GM23338 (cell line): ENCODE measurements around the gene VANGL1. TPM values are rescaled to one million over a fixed set of nuclear protein-coding genes. Genes with fewer than 3 reads are reported as not detected.

Experiments used
- ATAC-seq: fragments of 200-7000 bp; cut with Tn5 transposase; 3 replicates; pipeline ENCODE4 v1.9.1; 2020
- DNase-seq: peaks from one replicate; pipeline ENCODE4 v3.0.0-alpha.2; 2015; ENCODE audit warnings: low spot score
- H2AFZ ChIP-seq: fragments of 200-600 bp; sonication (generic); 2 replicates; pipeline ENCODE4 v1.8.0; 2016; ENCODE audit warnings: antibody characterized with exemption, mild to moderate bottlenecking, moderate library complexity
- H3F3A ChIP-seq: fragments of 200-600 bp; sonication (generic); replicated peaks from 2 replicates; pipeline ENCODE4 v1.8.0; 2017; ENCODE audit warnings: antibody characterized with exemption, mixed run types, low read depth
- H3K27ac ChIP-seq: fragments of 200-600 bp; sonication (generic); 2 replicates; pipeline ENCODE4 v1.6.1; 2016; ENCODE audit warnings: low read depth
- H3K27me3 ChIP-seq: fragments of 200-600 bp; sonication (generic); 2 replicates; pipeline ENCODE4 v1.8.0; 2016; ENCODE audit warnings: mild to moderate bottlenecking, mixed run types, moderate library complexity; ENCODE audit not compliant: insufficient read depth
- H3K36me3 ChIP-seq: fragments of 200-600 bp; sonication (generic); 2 replicates; pipeline ENCODE4 v1.8.0; 2016; ENCODE audit warnings: mild to moderate bottlenecking; ENCODE audit not compliant: insufficient read depth
- H3K4me1 ChIP-seq: fragments of 200-600 bp; sonication (generic); 2 replicates; pipeline ENCODE4 v1.8.0; 2016; ENCODE audit warnings: mild to moderate bottlenecking, moderate library complexity; ENCODE audit not compliant: insufficient read depth
- H3K4me2 ChIP-seq: fragments of 200-600 bp; sonication (generic); 2 replicates; pipeline ENCODE4 v1.7.1; 2017; ENCODE audit warnings: mixed run types
- H3K4me3 ChIP-seq: fragments of 200-600 bp; sonication (generic); 2 replicates; pipeline ENCODE4 v1.6.1; 2016; ENCODE audit warnings: mixed run types
- H3K79me2 ChIP-seq: fragments of 200-600 bp; sonication (generic); replicated peaks from 2 replicates; pipeline ENCODE4 v1.8.0; 2017; ENCODE audit warnings: mild to moderate bottlenecking; ENCODE audit not compliant: insufficient read depth
- H3K9me2 ChIP-seq: fragments of 200-600 bp; sonication (generic); 2 replicates; pipeline ENCODE4 v1.8.0; 2017; ENCODE audit not compliant: insufficient read depth
- H4K20me1 ChIP-seq: fragments of 200-600 bp; sonication (generic); replicated peaks from 2 replicates; pipeline ENCODE4 v1.8.0; 2017; ENCODE audit warnings: mild to moderate bottlenecking; ENCODE audit not compliant: insufficient read depth
- H3K27ac Mint-ChIP-seq: 2 replicates; pipeline ENCODE4 v1.8.0; 2020; ENCODE audit warnings: inconsistent platforms, mild to moderate bottlenecking, moderate library complexity, mixed read lengths
- H3K27me3 Mint-ChIP-seq: 3 replicates; pipeline ENCODE4 v1.8.0; 2022; ENCODE audit warnings: low read depth, mild to moderate bottlenecking, moderate library complexity, mixed read lengths, inconsistent platforms; ENCODE audit not compliant: insufficient read depth, poor library complexity
- H3K36me3 Mint-ChIP-seq: 3 replicates; pipeline ENCODE4 v1.8.0; 2021; ENCODE audit warnings: low read depth, mild to moderate bottlenecking, inconsistent platforms, moderate library complexity, mixed read lengths
- H3K4me1 Mint-ChIP-seq: 3 replicates; pipeline ENCODE4 v1.8.0; 2020; ENCODE audit warnings: mild to moderate bottlenecking, inconsistent platforms, mixed read lengths
- H3K4me3 Mint-ChIP-seq: 3 replicates; pipeline ENCODE4 v1.8.0; 2021; ENCODE audit warnings: moderate library complexity, mild to moderate bottlenecking, inconsistent platforms, mixed read lengths
- H3K9me3 Mint-ChIP-seq: 3 replicates; pipeline ENCODE4 v1.8.0; 2020; ENCODE audit warnings: moderate library complexity, mild to moderate bottlenecking, inconsistent platforms, mixed read lengths
- EZH2phosphoT487 ChIP-seq: fragments of 200-600 bp; sonication (generic); IDR thresholded peaks from one replicate; pipeline ENCODE4 v1.8.1; 2018; ENCODE audit warnings: antibody characterized with exemption; ENCODE audit not compliant: unreplicated experiment
- NANOG ChIP-seq: IDR thresholded peaks from 2 replicates; pipeline ENCODE4 v1.6.1; 2016; ENCODE audit warnings: antibody characterized with exemption, borderline replicate concordance
- STAT1 ChIP-seq: IDR thresholded peaks from one replicate; pipeline ENCODE4 v1.6.1; 2016; ENCODE audit warnings: antibody characterized with exemption; ENCODE audit not compliant: unreplicated experiment
- ZNF114 ChIP-seq: fragments of 250-450 bp; sonication (Bioruptor Pico); IDR thresholded peaks from 2 replicates; pipeline ENCODE4 v1.5.0; 2020; ENCODE audit warnings: mild to moderate bottlenecking, moderate library complexity
- ZNF331 ChIP-seq: fragments of 250-450 bp; sonication (Bioruptor Pico); IDR thresholded peaks from 2 replicates; pipeline ENCODE4 v1.5.0; 2020; ENCODE audit warnings: low read depth, mild to moderate bottlenecking, moderate library complexity
- polyA plus RNA-seq: library from polyadenylated mRNA; unstranded; fragments of >200 nt; fragmentation: Nextera tagmentation; extraction: Ambion mirVana; gene quantifications from 2 replicates; pipeline ENCODE4 v1.2.1, GENCODE V29; 2016
- total RNA-seq: library from RNA; depleted of rRNA; stranded (reverse); fragments of >200 nt; shearing (Covaris generic); gene quantifications from 2 replicates; pipeline ENCODE4 v1.2.3, GENCODE V29; 2014
- TF ChIP-seq, protein P1 (sequence below): fragments of 250-450 bp; sonication (Bioruptor Pico); IDR thresholded peaks from 2 replicates; pipeline ENCODE4 v1.5.0; 2020; ENCODE audit warnings: mild to moderate bottlenecking, moderate library complexity

VANGL1 gene
- total and polyA plus RNA-seq, 2 experiments from 2014 or later = 4.4 to 14.4 TPM

DNA sequence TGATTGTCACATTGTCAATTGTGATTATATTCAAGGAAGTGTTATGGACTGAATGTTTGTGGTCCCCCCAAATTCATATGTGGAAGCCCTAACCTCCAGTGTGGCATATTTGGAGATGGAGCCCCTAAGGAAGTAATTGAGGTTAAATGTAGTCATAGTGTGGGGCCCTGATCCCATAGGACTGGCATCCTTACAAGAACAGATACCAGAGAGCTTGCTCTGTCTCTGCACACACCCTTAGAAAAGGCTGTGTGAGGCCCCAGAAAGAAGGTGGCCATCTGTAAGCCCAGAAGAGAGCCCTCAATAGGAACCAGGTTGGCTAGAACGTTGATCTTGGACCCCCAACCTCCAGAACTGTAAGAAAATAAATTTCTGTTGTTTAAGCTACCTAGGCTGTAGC lies 28.1 kb downstream of the VANGL1 start (continued):
- TF ChIP-seq, protein P1, sequence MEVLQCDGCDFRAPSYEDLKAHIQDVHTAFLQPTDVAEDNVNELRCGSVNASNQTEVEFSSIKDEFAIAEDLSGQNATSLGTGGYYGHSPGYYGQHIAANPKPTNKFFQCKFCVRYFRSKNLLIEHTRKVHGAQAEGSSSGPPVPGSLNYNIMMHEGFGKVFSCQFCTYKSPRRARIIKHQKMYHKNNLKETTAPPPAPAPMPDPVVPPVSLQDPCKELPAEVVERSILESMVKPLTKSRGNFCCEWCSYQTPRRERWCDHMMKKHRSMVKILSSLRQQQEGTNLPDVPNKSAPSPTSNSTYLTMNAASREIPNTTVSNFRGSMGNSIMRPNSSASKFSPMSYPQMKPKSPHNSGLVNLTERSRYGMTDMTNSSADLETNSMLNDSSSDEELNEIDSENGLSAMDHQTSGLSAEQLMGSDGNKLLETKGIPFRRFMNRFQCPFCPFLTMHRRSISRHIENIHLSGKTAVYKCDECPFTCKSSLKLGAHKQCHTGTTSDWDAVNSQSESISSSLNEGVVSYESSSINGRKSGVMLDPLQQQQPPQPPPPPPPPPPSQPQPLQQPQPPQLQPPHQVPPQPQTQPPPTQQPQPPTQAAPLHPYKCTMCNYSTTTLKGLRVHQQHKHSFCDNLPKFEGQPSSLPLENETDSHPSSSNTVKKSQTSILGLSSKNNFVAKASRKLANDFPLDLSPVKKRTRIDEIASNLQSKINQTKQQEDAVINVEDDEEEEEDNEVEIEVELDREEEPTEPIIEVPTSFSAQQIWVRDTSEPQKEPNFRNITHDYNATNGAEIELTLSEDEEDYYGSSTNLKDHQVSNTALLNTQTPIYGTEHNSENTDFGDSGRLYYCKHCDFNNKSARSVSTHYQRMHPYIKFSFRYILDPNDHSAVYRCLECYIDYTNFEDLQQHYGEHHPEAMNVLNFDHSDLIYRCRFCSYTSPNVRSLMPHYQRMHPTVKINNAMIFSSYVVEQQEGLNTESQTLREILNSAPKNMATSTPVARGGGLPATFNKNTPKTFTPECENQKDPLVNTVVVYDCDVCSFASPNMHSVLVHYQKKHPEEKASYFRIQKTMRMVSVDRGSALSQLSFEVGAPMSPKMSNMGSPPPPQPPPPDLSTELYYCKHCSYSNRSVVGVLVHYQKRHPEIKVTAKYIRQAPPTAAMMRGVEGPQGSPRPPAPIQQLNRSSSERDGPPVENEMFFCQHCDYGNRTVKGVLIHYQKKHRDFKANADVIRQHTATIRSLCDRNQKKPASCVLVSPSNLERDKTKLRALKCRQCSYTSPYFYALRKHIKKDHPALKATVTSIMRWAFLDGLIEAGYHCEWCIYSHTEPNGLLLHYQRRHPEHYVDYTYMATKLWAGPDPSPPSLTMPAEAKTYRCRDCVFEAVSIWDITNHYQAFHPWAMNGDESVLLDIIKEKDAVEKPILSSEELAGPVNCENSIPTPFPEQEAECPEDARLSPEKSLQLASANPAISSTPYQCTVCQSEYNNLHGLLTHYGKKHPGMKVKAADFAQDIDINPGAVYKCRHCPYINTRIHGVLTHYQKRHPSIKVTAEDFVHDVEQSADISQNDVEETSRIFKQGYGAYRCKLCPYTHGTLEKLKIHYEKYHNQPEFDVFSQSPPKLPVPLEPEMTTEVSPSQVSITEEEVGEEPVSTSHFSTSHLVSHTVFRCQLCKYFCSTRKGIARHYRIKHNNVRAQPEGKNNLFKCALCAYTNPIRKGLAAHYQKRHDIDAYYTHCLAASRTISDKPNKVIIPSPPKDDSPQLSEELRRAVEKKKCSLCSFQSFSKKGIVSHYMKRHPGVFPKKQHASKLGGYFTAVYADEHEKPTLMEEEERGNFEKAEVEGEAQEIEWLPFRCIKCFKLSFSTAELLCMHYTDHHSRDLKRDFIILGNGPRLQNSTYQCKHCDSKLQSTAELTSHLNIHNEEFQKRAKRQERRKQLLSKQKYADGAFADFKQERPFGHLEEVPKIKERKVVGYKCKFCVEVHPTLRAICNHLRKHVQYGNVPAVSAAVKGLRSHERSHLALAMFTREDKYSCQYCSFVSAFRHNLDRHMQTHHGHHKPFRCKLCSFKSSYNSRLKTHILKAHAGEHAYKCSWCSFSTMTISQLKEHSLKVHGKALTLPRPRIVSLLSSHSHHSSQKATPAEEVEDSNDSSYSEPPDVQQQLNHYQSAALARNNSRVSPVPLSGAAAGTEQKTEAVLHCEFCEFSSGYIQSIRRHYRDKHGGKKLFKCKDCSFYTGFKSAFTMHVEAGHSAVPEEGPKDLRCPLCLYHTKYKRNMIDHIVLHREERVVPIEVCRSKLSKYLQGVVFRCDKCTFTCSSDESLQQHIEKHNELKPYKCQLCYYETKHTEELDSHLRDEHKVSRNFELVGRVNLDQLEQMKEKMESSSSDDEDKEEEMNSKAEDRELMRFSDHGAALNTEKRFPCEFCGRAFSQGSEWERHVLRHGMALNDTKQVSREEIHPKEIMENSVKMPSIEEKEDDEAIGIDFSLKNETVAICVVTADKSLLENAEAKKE = no peak
- no peak for TF ChIP-seq STAT1
- no peak for TF ChIP-seq ZNF114
- TF ChIP-seq NANOG = no peak

DNA sequence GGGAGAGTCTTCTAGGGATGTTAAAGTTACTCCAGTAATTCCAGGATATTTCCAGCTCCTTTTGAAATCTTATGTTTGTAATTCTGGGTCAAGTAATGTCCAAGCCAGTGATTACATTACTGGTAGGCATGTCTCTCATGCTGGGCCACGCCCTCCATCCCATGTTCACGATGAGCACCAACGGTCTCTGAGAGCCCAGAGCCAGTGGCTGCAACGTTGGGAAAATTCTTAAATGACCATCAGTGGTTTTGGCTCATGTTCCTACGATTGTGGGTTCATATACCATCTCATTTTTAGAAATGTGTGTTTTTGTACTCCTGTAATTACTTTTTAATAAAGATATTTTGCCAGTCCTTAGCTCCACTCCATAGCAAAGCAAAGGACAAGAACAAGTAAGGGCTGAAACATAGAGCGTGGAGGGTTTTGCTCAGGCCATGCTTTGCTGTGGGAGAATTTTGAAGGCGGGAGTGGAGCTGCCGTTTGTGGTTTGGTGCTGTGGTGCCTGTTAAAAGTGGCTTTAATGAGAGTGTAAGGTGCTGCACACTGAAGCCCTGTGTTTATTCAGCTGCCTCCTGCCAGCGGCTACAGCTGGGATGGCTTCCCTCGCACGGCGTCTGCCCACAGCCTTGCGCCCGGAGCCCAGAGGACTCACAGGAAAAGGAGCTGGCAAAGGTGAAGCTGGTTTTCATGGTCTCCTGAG lies 28.9 kb downstream of the VANGL1 start:
- H3K9me3 Mint-ChIP-seq = no peaks in the 10 kb centered on the region
- H3K4me2 ChIP-seq = no peak overlapping the region
- no peaks in the 10 kb centered on the region for H3K27me3 Mint-ChIP-seq
- H3F3A ChIP-seq = no peaks in the 10 kb centered on the region
- H3K36me3 ChIP-seq = no peaks in the 10 kb centered on the region
- H3K4me1 Mint-ChIP-seq = peaks cover 2% of the 10 kb centered on the region; the same call in 1 of the 3 replicates
- H3K4me1 ChIP-seq = no peaks in the 10 kb centered on the region
- TF ChIP-seq STAT1 = no peak
- TF ChIP-seq EZH2phosphoT487 = no peak
- TF ChIP-seq ZNF331 (CRISPR knock-in tag) = no peak
- no peak for TF ChIP-seq ZNF114
- no peak overlapping the region for H3K4me3 Mint-ChIP-seq
- H3K79me2 ChIP-seq = no peaks in the 10 kb centered on the region
- no peak for DNase-seq
- 0 out of 2 replicates have a peak, but pooled peaks cover 4% of the 10 kb centered on the region for H3K9me2 ChIP-seq
- H4K20me1 ChIP-seq = peaks cover 5% of the 10 kb centered on the region; the same call in 1 of the 2 replicates
- peaks cover 28% of the 10 kb centered on the region for H3K36me3 Mint-ChIP-seq
- no peak overlapping the region for H2AFZ ChIP-seq
- no peak overlapping the region; the same call in 1 of the 2 replicates for H3K27ac Mint-ChIP-seq
- H3K4me3 ChIP-seq = no peak overlapping the region
- H3K27me3 ChIP-seq = no peaks in the 10 kb centered on the region
- 0 out of 2 replicates have a peak overlapping the region, but pooled peaks have one; percentile 50 for H3K27ac ChIP-seq
- ATAC-seq = no peak
